Measurements from ENCODE around the gene MAP3K20. TPM values are rescaled to one million over a fixed set of nuclear protein-coding genes. Genes with fewer than 3 reads are reported as not detected.

MAP3K20 gene
- 10 to 100 TPM; 34.8 to 67.0 (median 42.9) TPM for total RNA-seq

DNA sequence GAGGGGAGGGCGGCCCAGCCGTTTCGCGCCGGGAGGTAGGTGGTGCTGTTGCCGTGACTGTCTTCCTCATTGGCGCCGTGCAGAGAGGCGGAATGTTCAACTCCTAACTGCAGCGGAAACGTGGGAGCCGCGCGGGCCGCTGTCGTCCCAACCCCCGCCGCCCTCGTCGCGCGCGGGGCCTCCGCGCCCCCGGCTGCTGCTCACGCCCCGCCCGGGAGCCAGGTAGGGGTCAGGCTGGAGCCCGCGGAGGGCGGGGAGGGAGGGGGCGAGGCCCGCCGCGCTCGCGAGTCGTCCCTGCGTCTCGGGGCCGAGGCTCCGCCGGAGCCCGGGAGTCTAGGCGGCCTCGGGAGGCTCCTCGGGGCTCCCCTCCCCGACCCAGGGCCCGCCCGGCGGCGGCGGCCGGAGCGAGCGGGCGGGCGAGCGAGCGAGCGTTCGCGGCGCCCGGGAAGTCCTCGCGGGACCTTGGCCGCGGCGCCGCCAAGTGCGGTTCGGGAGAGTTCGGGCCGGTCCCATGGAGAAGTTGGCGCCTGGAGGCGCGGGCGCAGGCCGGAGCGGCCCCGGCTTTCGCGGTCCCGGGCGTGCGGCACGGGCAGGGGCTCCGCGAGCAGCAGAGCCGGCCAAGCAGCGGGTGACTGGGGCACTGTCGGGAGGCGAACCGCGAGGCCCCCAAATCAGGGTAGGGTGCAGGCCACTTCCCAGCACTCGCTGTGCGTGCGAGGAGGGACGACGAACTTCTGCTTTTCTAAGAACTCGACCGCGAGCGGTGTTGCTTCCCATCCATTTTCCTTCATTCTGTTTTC lies at the start of gene MAP3K20:
Gene MAP3K20 (plus strand): TSS at position 66 of the 800 bp plus-strand sequence. CDS start 15,186 bp downstream, outside the sequence.
- Histone ChIP-seq H3K4me1 (no peaks in the 10 kb centered on the region), H3K27ac (peak within 1 kb of the TSS; percentile 98 to 99), H3K36me3 (no peaks in the 10 kb centered on the region), H3K27me3 (no peaks in the 10 kb centered on the region), H3K9me3 (no peaks in the 10 kb centered on the region), H3K4me3 (peak within 1 kb of the TSS; percentile 66 to 83 (median 71))
- TF ChIP-seq, protein P1, sequence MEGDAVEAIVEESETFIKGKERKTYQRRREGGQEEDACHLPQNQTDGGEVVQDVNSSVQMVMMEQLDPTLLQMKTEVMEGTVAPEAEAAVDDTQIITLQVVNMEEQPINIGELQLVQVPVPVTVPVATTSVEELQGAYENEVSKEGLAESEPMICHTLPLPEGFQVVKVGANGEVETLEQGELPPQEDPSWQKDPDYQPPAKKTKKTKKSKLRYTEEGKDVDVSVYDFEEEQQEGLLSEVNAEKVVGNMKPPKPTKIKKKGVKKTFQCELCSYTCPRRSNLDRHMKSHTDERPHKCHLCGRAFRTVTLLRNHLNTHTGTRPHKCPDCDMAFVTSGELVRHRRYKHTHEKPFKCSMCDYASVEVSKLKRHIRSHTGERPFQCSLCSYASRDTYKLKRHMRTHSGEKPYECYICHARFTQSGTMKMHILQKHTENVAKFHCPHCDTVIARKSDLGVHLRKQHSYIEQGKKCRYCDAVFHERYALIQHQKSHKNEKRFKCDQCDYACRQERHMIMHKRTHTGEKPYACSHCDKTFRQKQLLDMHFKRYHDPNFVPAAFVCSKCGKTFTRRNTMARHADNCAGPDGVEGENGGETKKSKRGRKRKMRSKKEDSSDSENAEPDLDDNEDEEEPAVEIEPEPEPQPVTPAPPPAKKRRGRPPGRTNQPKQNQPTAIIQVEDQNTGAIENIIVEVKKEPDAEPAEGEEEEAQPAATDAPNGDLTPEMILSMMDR (IDR thresholded peaks at IDR 0.05) = peak in 1 of 3 donors; percentile 18
- TF ChIP-seq POLR2AphosphoS5 (IDR thresholded peaks at IDR 0.05) (peak; percentile 52 to 65 (median 65)), POLR2A (IDR thresholded peaks at IDR 0.05) (no peak)
- intact Hi-C loops (cut with DNase I; ENCODE audit: low total_unique reads) = no loop called here
- DNase-seq (ENCODE audit: low spot score in 2 of 2) = peak; percentile 70 to 73

DNA sequence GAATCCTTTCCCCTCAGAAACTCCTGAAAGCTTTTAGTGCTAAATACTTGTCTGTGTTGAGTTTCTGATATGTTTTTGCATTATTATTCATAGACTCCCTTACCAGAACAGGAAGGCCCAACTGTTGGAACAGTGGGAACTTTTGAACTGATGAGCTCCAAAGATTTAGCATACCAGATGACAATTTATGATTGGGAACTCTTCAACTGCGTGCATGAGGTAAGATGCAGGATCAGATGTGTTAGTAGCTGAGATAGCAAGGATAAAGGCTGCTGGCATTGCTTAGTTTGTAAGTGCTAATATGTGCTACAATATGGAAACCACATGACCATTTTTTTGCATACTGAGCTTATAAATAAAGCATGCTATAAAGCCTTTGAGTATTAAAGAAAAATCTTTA lies 49.2 kb upstream of the MAP3K20 start:
- Histone ChIP-seq H3K27ac (no peak overlapping the region), H3K4me1 (no peaks in the 10 kb centered on the region), H3K9me3 (no peaks in the 10 kb centered on the region), H3K27me3 (no peaks in the 10 kb centered on the region), H3K4me3 (no peak overlapping the region), H3K36me3 (no peaks in the 10 kb centered on the region)
- intact Hi-C loops (cut with DNase I; ENCODE audit: low total_unique reads) = no loop called here
- TF ChIP-seq POLR2AphosphoS5 (IDR thresholded peaks at IDR 0.05) = no peak
- TF ChIP-seq POLR2A (IDR thresholded peaks at IDR 0.05) = no peak
- TF ChIP-seq, protein P1 (IDR thresholded peaks at IDR 0.05) = no peak
- no peak for DNase-seq (ENCODE audit: low spot score in 2 of 2)

DNA sequence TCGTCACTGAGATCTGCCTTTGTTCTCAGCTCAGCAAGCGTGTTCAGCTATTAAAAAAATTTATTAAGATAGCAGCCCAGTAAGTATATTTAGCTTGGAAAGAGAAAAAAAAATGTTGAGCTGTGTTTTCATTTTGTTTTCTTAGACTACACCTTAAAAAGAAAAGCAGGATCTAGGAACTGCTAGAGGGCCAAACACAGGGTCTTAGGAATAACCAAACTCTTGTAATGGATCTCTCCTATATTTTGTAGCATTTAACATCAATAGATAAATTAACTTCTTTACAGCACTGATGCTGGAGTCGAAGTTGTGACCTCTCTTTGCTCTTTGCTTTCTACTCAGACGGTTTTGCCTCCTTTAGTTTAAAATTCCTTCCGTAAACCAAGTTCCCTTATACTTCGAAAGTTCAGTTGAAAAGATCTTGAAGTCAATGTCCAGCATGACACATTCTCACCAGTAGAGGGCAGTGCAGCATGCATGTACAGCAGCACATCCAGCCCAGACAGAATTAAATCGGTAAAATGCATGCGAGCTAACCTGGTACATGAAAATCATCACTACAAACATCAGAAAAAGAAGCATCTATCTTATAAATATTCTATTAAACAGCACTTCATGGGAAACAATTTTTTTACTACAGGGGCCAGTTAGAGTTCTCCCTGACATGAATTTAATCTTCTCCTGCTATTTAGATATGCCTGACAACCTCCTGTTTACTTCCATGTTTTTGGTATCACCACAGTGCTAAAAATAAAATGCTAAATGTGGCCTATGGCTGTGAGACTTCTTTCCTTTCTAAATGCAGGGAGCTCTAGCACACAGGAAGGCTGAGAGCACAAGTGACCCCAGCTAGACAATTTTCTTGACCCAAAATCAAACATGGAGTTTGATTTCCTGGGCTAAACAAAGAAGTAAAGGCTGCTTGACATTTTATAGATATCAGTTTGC lies 48.2 kb upstream of the MAP3K20 start:
- H3K4me1 ChIP-seq = no peaks in the 10 kb centered on the region
- H3K4me3 ChIP-seq = no peak overlapping the region
- H3K27ac ChIP-seq = peak overlapping the region; percentile 56 to 58
- intact Hi-C loops (cut with DNase I; ENCODE audit: low total_unique reads) = no loop called here
- no peaks in the 10 kb centered on the region for H3K9me3 ChIP-seq
- peak; percentile 80 to 90 for DNase-seq (ENCODE audit: low spot score in 2 of 2)
- TF ChIP-seq, protein P1 (IDR thresholded peaks at IDR 0.05) = peak; percentile 94 to 98 (median 97)
- TF ChIP-seq POLR2A (IDR thresholded peaks at IDR 0.05) (no peak), POLR2AphosphoS5 (IDR thresholded peaks at IDR 0.05) (peak in 2 of 3 donors; percentile 56 to 60)
- no peaks in the 10 kb centered on the region for H3K27me3 ChIP-seq
- no peaks in the 10 kb centered on the region for H3K36me3 ChIP-seq

DNA sequence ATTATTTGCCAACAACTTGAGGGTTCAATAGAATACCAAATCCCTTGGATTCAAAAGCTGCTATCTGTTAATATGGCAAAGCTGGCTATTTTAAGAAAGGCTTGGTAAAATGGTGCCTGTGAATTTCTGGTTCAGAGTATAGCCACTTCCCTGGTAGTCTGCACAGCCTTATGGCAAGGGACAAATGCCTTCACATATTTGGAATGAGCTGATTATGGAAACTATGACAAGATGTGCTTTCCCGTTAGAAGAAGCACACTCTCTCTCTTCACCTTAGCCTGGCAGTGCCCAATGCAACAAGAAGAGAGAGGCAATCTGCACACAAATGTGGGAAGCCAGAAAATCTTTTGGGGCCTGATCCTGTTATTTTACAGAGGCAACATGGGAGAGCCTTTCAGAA lies 47.5 kb upstream of the MAP3K20 start:
- TF ChIP-seq, protein P1 (IDR thresholded peaks at IDR 0.05) = no peak
- TF ChIP-seq POLR2A (IDR thresholded peaks at IDR 0.05) (no peak), POLR2AphosphoS5 (IDR thresholded peaks at IDR 0.05) (no peak)
- H3K27ac ChIP-seq = peak overlapping the region; percentile 56 to 58
- DNase-seq (ENCODE audit: low spot score in 2 of 2) = no peak
- H3K36me3 ChIP-seq = no peaks in the 10 kb centered on the region
- H3K4me1 ChIP-seq = no peaks in the 10 kb centered on the region
- H3K4me3 ChIP-seq = no peak overlapping the region
- intact Hi-C loops (cut with DNase I; ENCODE audit: low total_unique reads) = no loop called here
- no peaks in the 10 kb centered on the region for H3K27me3 ChIP-seq
- H3K9me3 ChIP-seq = no peaks in the 10 kb centered on the region
